Vagina (tissue), 2 donors: ENCODE results near the gene STX10.
"Not testable (repeated sequence)": the region's sequence is repeated elsewhere in the genome, so short reads cannot be mapped to it uniquely, and the experiment has no call there.

Source experiments
- CTCF ChIP-seq, 3 experiments: fragments of 450-650 bp in 2 of 3; fragments of 200-600 bp in 1 of 3; sonication (generic) in 1 of 3; IDR thresholded peaks; one replicate each; pipeline ENCODE4 v1.5.1; 2017 to 2019; ENCODE audit warnings: antibody characterized with exemption in 3 of 3, mild to moderate bottlenecking in 2 of 3, moderate library complexity in 2 of 3
- POLR2A ChIP-seq, 2 donors: fragments of 450-650 bp; IDR thresholded peaks; one replicate each; pipeline ENCODE4 v1.6.1; 2017; ENCODE audit warnings: antibody characterized with exemption in 2 of 2, mild to moderate bottlenecking in 2 of 2, moderate library complexity in 2 of 2
- POLR2AphosphoS5 ChIP-seq, 2 donors: sonication (generic); formaldehyde crosslinking; IDR thresholded peaks; one replicate each; pipeline ENCODE4 v1.9.0; 2017; ENCODE audit warnings: antibody characterized with exemption in 2 of 2, mild to moderate bottlenecking in 2 of 2, low read depth in 1 of 2; ENCODE audit not compliant: insufficient read depth in 1 of 2

- not testable (repeated sequence) for TF ChIP-seq CTCF (IDR thresholded peaks at IDR 0.05); POLR2AphosphoS5 (IDR thresholded peaks at IDR 0.05; ENCODE audit: insufficient read depth in 1 of 2, low read depth in 1 of 2); POLR2A (IDR thresholded peaks at IDR 0.05)
These were observed 36.5 kb upstream of the STX10 start for GRCh38 chr19:13186688-13187087.
